ENCODE measurements around the gene UQCRQ.

The UQCRQ gene

GRCh38 chr5:132866342-132867045 lies at the start of gene UQCRQ, which contains the start of gene GDF9:
UQCRQ (plus strand) TSS chr5:132866642; CDS start chr5:132866882, 240 bp downstream.
GDF9 (minus strand) TSS chr5:132866469; CDS start chr5:132864533, 1,936 bp downstream.
- peak; percentile 76 to 80 for DNase-seq (ENCODE audit: low read depth in 2 of 2)

GRCh38 chr5:132817011-132817410 lies 49.4 kb upstream of the UQCRQ start:
- no peak for DNase-seq (ENCODE audit: low read depth in 2 of 2)

GRCh38 chr5:132819468-132819867 lies 47.0 kb upstream of the UQCRQ start:
- no peak for DNase-seq (ENCODE audit: low read depth in 2 of 2)

GRCh38 chr5:132820162-132820754 lies 46.2 kb upstream of the UQCRQ start:
- DNase-seq (ENCODE audit: low read depth in 2 of 2) = peak; percentile 77 to 87

- DNase-seq (ENCODE audit: low read depth in 2 of 2) = no peak
Measured at GRCh38 chr5:132821350-132821749, 45.1 kb upstream of the UQCRQ start.

GRCh38 chr5:132821791-132822190 lies 44.7 kb upstream of the UQCRQ start:
- no peak for DNase-seq (ENCODE audit: low read depth in 2 of 2)

GRCh38 chr5:132822650-132823480 lies 43.6 kb upstream of the UQCRQ start:
- no peak for DNase-seq (ENCODE audit: low read depth in 2 of 2)

- DNase-seq (ENCODE audit: low read depth in 2 of 2) = no peak
Measured at GRCh38 chr5:132823481-132824050, 42.9 kb upstream of the UQCRQ start.

- no peak for DNase-seq (ENCODE audit: low read depth in 2 of 2)
Measured at GRCh38 chr5:132824426-132824825, 42.0 kb upstream of the UQCRQ start.

- no peak for DNase-seq (ENCODE audit: low read depth in 2 of 2)
Measured at GRCh38 chr5:132825033-132825833, 41.2 kb upstream of the UQCRQ start.

GRCh38 chr5:132825834-132826391 lies 40.5 kb upstream of the UQCRQ start:
- no peak for DNase-seq (ENCODE audit: low read depth in 2 of 2)

GRCh38 chr5:132826424-132827082 lies 39.9 kb upstream of the UQCRQ start:
- no peak for DNase-seq (ENCODE audit: low read depth in 2 of 2)

- no peak for DNase-seq (ENCODE audit: low read depth in 2 of 2)
Measured at GRCh38 chr5:132827943-132828673, 38.3 kb upstream of the UQCRQ start.

- no peak for DNase-seq (ENCODE audit: low read depth in 2 of 2)
Measured at GRCh38 chr5:132828846-132829494, 37.5 kb upstream of the UQCRQ start.

GRCh38 chr5:132829742-132830435 lies 36.6 kb upstream of the UQCRQ start:
- peak; percentile 39 to 50 for DNase-seq (ENCODE audit: low read depth in 2 of 2)

GRCh38 chr5:132830436-132831094 lies 35.9 kb upstream of the UQCRQ start, which contains the start of gene SHROOM1:
SHROOM1 (minus strand) TSS chr5:132830647; CDS start chr5:132826140, 4,507 bp downstream.
- DNase-seq (ENCODE audit: low read depth in 2 of 2) = no peak

- no peak for DNase-seq (ENCODE audit: low read depth in 2 of 2)
Measured at GRCh38 chr5:132831095-132831860, 35.2 kb upstream of the UQCRQ start.

Data from stimulated activated CD8-positive, alpha-beta memory T cell treated with anti-CD3 and anti-CD28 coated beads, Interleukin-7, amount 100 ng/mL, for 1 hour (primary cell).